Kidney (tissue), 14 donors: Measurements from ENCODE around the gene ABHD11. TPM values are rescaled to one million over a fixed set of nuclear protein-coding genes. Genes with fewer than 3 reads are reported as not detected.

Source experiments
- DNase-seq, 5 donors: peaks; one replicate each; pipeline ENCODE4 v3.0.0-alpha.2; 2013 to 2020
- FAIRE-seq: peaks from 2 replicates; lab custom pipeline; 2012; peaks lifted over from hg19 to GRCh38; lab: Jason Lieb, UNC
- H3K27ac ChIP-seq, 2 donors: one replicate each; pipeline ENCODE4 v1.7.0; 2013; ENCODE audit warnings: low read depth in 2 of 2, low read length in 2 of 2, inconsistent platforms in 1 of 2
- H3K27me3 ChIP-seq: one replicate; pipeline ENCODE4 v1.7.1; 2013; ENCODE audit warnings: low read length, inconsistent platforms; ENCODE audit not compliant: control insufficient read depth, insufficient read depth
- H3K36me3 ChIP-seq, 3 donors: one replicate each; pipeline versions ENCODE4 v1.7.0 to v1.7.1; 2013; ENCODE audit warnings: low read length in 3 of 3, control low read depth in 1 of 3, inconsistent platforms in 1 of 3; ENCODE audit not compliant: insufficient read depth in 3 of 3, control insufficient read depth in 2 of 3
- H3K4me1 ChIP-seq, 3 donors: one replicate each; pipeline versions ENCODE4 v1.7.0 to v1.7.1; 2013; ENCODE audit warnings: low read length in 3 of 3, inconsistent platforms in 1 of 3, low read depth in 1 of 3; ENCODE audit not compliant: control insufficient read depth in 2 of 3, insufficient read depth in 2 of 3
- H3K4me3 ChIP-seq, 3 donors: one replicate each; pipeline versions ENCODE4 v1.7.0 to v1.8.1; 2013; ENCODE audit warnings: low read length in 3 of 3, control low read depth in 1 of 3, inconsistent platforms in 1 of 3
- H3K9ac ChIP-seq, 3 donors: one replicate each; pipeline versions ENCODE4 v1.7.0 to v1.7.1; 2013; ENCODE audit warnings: low read length in 3 of 3, control low read depth in 1 of 3, inconsistent platforms in 1 of 3
- H3K9me3 ChIP-seq, 3 donors: one replicate each; pipeline versions ENCODE4 v1.7.0 to v1.7.1; 2013; ENCODE audit warnings: low read length in 3 of 3, control low read depth in 1 of 3, inconsistent platforms in 1 of 3; ENCODE audit not compliant: control insufficient read depth in 2 of 3, insufficient read depth in 1 of 3
- CTCF ChIP-seq: IDR thresholded peaks from 3 replicates; pipeline ENCODE4 v1.5.1; 2012; ENCODE audit warnings: mild to moderate bottlenecking, moderate library complexity, borderline replicate concordance; ENCODE audit not compliant: insufficient read depth; ENCODE audit errors: extremely low read depth
- intact Hi-C: fragments of 100-400 bp; cut with DNase I; formaldehyde crosslinking; loops from one replicate; pipeline ENCODE4 v1.11.1; 2022
- polyA plus RNA-seq: library from polyadenylated mRNA; stranded (reverse); fragments of 350-450 nt; fragmentation: Illumina TruSeq; extraction: RNeasy Lipid Tissue Mini Kit (QIAGEN cat#74804); gene quantifications from one replicate; pipeline ENCODE4 v1.2.3, GENCODE V29; 2014; ENCODE audit warnings: low read depth, low replicate concordance; ENCODE audit not compliant: insufficient read depth
- total RNA-seq: library from RNA; stranded (reverse); fragmentation: NEBNext Ultra II Directional; extraction: Animal tissue kit (Norgen Biotek cat#: 25700); gene quantifications from one replicate; pipeline ENCODE4 v1.2.1, GENCODE V29; 2021
- donor health status: control.
- donor health status: control.
- donor health status: control.
- donor health status: control.
- donor health status: control.
- donor health status: DM: yes; HTN: yes; CAD: no.
- donor health status: Normal renal cell carcinoma (clear cell type).

ABHD11 gene
- total and polyA plus RNA-seq, 2 donors from 2014 or later, result 55.3 to 95.7 TPM

- no peak overlapping the region for H3K4me3 ChIP-seq
- no peak for FAIRE-seq
- H3K36me3 ChIP-seq, result peaks cover 2 to 38% (median 21%) of the 10 kb centered on the region in 3 donors
- no peaks in the 10 kb centered on the region for H3K9me3 ChIP-seq
- no peak overlapping the region for H3K9ac ChIP-seq
- no peak for TF ChIP-seq CTCF
- H3K27me3 ChIP-seq, result no peaks in the 10 kb centered on the region
- no peaks in the 10 kb centered on the region for H3K4me1 ChIP-seq
- intact Hi-C loops, result no loop called here
- DNase-seq, result no peak
- no peak overlapping the region for H3K27ac ChIP-seq
Observed at GRCh38 chr7:73698410-73698809, 40.2 kb downstream of the ABHD11 start.

- no peak for TF ChIP-seq CTCF
- Histone ChIP-seq H3K4me1 (no peaks in the 10 kb centered on the region), H3K36me3 (peaks cover 5 to 47% (median 29%) of the 10 kb centered on the region in 3 donors), H3K4me3 (no peak overlapping the region), H3K9ac (no peak overlapping the region), H3K27ac (no peak overlapping the region), H3K9me3 (no peaks in the 10 kb centered on the region), H3K27me3 (no peaks in the 10 kb centered on the region)
- no peak for DNase-seq
- no peak for FAIRE-seq
- intact Hi-C loops, result no loop called here
Observed at GRCh38 chr7:73696372-73696771, 42.2 kb downstream of the ABHD11 start.

DNA sequence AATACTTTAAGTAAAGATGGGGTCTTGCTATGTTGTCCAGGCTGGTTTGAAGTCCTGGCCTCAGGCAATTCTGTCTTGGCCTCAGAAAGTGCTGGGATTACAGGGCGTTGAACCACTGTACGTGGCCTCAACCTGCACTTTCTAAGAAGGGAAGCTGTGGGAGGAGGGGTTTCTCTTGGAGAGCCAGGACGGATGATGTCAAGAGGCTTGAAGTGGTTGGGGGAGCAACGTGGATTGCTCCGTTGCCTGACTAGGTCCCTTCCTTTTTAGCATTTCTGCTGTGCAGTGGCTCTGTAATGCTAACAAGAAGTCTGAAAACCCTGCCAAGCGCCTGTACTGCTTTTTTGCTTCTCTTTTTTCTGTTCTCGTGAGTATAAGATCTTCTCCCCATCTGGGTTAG is 48.0 kb downstream of the ABHD11 start:
- Histone ChIP-seq H3K4me1 (no peaks in the 10 kb centered on the region), H3K36me3 (peaks cover 6 to 39% (median 23%) of the 10 kb centered on the region in 3 donors), H3K27me3 (no peaks in the 10 kb centered on the region), H3K9me3 (no peaks in the 10 kb centered on the region), H3K27ac (no peak overlapping the region), H3K9ac (no peak overlapping the region), H3K4me3 (no peak overlapping the region)
- intact Hi-C loops, result no loop called here
- no peak for TF ChIP-seq CTCF
- no peak for FAIRE-seq
- no peak for DNase-seq

- Histone ChIP-seq H3K27ac (no peak overlapping the region), H3K4me1 (no peaks in the 10 kb centered on the region), H3K27me3 (no peaks in the 10 kb centered on the region), H3K4me3 (no peak overlapping the region), H3K9ac (no peak overlapping the region), H3K9me3 (no peaks in the 10 kb centered on the region), H3K36me3 (peaks cover 6 to 20% (median 11%) of the 10 kb centered on the region in 3 donors)
- TF ChIP-seq CTCF, result no peak
- intact Hi-C loops, result no loop called here
- DNase-seq, result no peak
- no peak for FAIRE-seq
Observed at GRCh38 chr7:73688288-73688687, 50.3 kb downstream of the ABHD11 start.
